ENCODE measurements around the gene PPP2R3B.
"Not testable (repeated sequence)": the region's sequence is repeated elsewhere in the genome, so short reads cannot be mapped to it uniquely, and the experiment has no call there.

The PPP2R3B gene, protein sequence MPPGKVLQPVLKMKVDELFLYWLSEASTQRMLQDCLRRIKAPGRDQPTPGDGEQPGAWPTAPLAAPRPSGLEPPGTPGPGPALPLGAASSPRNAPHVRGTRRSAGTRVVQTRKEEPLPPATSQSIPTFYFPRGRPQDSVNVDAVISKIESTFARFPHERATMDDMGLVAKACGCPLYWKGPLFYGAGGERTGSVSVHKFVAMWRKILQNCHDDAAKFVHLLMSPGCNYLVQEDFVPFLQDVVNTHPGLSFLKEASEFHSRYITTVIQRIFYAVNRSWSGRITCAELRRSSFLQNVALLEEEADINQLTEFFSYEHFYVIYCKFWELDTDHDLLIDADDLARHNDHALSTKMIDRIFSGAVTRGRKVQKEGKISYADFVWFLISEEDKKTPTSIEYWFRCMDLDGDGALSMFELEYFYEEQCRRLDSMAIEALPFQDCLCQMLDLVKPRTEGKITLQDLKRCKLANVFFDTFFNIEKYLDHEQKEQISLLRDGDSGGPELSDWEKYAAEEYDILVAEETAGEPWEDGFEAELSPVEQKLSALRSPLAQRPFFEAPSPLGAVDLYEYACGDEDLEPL

DNA sequence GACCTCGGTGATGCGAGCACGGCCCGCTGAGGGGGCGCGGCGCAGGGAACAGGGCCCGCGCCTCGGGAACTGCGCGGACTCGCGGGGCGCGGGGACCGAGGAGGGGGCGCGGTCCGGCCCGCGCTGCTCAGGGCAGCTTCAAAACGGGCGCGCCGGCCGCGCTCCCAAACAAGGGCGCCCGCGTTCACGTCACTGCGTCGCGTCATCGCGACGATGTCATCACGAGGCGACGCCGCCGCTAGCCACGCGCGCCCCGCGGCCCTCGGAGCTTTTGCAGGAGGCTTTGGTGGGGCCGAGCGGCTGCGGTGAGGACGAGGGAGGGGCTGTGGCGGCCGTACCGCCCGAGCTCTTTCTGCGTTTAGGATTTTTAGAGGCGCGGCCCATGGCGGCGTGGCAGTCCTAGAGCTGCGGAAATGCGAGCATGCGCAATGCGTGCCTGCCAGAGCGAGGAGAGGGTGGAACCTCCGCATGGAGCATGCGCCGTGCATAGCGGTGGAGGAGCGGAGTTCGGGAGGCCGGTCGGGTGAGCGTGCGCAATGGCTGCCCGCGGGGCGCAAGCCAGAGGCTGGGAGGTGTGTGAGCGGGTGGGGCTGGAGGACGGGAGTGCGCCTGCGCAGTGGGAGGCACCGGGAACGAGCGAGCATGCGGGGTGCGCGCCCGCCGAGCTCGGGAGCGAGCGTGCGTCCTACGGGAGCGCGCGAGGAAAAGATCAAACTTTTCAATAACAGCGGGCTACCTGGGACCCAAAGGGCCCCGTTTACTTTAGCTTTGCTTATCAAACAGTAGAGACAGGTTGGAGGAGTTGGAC is at the start of gene PPP2R3B:
Gene PPP2R3B (minus strand): TSS at position 140 of the 808 bp plus-strand sequence. CDS start 216 bp downstream, outside the sequence.
- DNase-seq (ENCODE audit: low read depth, low spot score), result peak; percentile 94

DNA sequence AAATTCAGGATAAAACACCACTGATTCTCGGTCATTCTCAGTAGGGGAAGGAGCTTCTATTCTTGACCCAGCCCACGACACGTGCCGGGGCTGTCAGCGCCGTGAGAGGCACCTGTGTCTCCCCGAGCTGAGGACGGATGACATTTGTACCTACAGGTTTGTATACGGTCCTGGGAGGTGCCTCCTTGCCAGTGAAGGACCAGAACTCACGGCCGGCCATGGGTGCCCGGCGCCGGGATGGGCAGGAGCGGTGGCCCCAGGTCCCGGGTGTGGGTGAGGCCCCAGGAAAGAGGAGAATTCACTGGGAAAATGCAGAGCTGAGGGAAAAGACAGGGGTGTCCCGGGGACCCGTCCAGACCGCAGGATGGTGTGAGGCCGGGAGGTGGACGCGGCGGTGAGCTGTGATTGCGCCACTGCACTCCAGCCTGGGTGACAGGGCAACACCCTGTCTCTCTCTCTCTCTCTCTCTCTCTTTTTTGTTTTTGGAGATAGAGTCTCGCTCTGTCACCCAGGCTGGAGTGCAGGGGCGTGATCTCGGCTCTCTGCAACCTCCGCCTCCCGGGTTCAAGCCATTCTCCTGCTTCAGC is 48.9 kb upstream of the PPP2R3B start:
- no peak for DNase-seq (ENCODE audit: low read depth, low spot score)

DNA sequence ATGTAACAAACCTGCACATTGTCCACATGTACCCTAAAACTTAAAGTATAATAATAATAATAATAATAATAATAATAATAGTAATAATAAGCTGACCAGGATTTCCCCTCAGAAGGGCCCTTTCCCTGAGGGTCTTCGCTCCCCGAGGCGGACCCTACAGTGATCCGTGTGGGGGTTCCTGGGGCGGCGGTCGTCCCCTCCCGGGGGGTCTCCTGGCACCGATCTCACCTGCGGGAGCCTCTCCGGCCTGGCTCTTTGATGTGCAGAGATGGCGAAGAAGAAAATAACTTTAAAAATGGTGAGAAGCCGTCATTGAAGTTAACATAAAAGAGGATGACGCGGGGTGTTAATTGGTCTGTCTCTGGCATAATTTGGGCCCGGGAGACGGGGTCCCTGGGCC is 48.2 kb upstream of the PPP2R3B start:
- no peak for DNase-seq (ENCODE audit: low read depth, low spot score)

DNA sequence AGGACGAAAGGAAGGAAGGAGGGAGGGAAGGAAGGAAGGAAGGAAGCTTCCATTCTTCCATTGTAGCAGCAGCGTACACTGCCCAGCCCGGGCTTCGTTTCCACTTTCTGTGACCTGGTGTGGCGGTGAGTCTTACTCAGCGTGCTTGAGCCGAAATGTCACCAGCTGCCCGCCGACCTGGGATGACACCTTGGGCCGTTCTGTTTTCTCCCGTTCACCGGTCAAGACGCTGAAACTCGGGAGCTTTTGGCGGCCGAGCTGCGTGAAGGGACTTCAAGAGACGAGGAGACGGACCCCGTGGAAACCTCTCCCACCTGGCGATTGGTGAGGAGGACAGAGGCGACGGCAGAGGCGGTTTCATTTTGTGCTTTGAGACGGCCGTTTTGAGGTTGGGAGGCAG is 47.1 kb upstream of the PPP2R3B start:
- no peak for DNase-seq (ENCODE audit: low read depth, low spot score)

DNA sequence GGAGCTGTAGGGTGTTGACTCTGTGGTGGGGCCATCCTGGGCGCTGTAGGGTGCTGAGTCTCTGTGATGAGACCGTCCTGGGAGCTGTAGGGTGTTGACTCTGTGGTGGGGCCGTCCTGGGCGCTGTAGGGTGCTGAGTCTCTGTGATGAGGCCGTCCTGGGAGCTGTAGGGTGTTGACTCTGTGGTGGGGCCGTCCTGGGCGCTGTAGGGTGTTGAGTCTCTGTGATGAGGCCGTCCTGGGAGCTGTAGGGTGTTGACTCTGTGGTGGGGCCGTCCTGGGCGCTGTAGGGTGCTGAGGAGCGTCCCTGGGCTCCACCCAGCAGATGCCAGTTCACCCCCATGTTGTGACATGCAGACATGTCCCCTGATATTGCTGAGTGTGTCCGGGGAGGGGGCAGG is 46.0 kb upstream of the PPP2R3B start:
- DNase-seq (ENCODE audit: low read depth, low spot score), result not testable (repeated sequence)

DNA sequence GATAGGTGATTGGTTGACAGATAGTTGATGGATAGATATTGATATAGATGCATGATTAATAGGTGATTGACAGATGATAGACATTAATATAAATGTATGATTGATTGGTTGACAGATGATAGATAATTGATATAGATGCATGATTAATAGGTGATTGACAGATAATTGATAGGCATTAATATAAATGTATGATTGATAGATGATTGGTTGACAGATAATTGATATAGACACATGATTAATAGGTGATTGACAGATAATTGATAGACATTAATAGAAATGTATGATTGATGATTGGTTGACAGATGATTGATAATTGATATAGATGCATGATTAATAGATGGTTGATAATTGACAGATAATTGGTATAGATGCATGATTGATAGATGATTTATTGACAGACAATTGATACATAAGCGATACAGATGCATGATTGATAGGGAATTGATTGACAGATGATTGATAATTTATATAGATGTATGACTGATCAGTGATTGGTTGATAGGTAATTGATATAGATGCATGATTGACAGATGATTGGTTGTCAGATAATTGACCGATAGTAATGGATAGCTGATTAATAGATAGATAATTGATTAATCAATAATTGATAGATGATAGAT is 44.9 kb upstream of the PPP2R3B start:
- DNase-seq (ENCODE audit: low read depth, low spot score), result no peak

DNA sequence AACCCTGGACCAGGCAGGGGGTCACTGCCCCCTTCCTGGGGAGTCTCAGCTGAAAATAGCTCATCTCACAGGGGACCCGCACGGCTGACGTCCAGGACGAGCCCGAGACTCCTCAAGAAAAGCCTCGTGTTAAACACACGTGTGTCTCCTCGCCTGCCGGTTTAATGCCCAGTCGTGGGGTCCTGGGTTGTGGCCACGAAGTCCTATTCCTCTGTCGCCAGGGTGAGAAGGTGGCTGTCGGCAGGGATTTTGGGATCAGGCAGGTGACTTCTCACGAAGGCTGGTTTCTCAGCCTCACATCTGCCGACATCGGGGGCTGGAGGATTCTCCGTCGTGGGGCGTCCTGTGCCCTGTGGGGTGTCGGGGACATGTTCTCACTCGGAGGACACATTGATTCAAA is 44.3 kb upstream of the PPP2R3B start:
- no peak for DNase-seq (ENCODE audit: low read depth, low spot score)

DNA sequence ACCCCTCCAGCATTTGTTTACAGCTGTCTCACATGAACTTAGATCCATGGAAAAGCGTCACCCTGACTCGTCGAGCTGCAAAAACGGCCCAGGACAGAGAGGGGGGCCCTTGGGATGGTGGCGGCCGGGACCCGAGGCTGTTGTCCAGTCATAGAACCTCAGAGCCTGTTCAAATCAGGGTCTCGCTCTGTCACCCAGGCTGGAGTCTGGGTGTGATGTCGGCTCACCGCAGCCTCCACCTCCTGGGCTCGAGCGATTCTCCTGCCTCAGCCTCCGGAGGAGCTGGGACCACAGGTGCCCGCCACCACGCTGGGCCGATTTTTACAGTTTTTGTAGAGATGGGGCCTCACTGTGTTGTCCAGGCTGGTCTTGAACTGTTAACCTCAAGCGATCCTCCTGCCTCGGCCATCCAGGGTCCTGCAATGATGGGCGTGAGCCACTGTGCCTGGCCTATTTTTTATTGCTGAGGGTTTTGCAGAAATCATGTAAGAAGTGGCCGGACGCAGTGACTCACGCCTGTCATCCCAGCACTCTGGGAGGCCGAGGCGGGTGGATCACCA is 42.6 kb upstream of the PPP2R3B start:
- no peak for DNase-seq (ENCODE audit: low read depth, low spot score)

DNA sequence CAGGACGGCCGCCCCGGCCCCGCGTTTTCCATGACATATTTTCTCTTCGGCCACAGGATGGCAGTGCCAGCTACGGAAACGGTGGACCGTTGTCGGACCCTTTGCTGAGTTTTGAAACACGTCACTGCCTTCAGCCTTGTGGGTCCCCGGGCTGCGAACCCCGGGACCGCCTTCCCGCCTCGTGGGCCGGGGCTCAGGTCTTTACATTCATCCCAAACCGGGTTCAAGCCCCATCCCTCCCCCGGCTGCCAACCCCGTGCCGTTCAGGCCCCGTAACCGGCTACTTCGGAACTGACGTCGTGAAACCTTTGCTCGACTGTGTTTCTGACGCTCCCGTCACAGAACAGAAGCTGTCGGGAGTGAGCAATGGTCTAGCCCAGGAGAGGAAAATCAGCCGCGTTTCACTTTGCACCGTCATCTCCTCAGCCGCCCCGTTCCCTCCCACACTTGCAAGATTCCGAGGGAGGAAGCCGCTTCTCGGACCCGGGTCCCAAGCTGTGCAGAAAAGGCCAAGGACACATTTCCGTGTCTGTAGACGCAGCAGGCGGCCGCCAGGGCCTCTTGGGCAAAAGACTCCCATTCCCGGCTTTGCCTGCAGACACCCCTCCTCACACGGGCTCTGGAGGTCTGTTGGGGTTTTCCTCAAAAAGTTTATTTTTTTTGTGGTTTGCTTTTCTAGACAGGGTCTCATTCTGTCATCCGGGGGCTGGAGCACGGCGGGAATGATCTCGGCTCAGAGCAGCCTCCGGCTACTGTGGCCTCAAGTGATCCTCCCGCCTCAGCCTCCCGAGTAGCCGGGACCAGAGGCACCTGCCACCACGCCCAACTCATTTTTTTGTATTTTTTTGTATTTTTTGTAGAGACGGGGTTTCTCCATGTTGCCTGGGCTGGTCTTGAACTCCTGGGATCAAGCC is 41.4 kb upstream of the PPP2R3B start:
- no peak for DNase-seq (ENCODE audit: low read depth, low spot score)

DNA sequence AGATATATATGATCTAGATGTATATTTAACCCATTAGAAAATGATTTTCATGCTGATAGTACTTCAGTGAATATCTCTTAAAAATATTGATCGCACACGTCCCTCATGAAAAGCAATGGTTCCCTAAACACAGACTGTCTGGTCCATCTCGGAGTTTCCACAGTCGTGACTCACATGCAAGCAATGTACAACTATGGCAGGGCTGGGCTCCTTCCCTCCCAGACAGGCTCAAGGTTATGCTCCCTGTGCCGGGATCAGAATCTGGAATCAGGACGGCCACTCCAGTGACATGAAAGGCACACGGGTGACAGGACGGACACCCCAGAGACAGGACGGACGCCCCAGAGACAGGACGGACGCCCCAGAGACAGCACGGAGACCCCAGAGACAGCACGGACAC is 40.2 kb upstream of the PPP2R3B start:
- DNase-seq (ENCODE audit: low read depth, low spot score), result no peak

DNA sequence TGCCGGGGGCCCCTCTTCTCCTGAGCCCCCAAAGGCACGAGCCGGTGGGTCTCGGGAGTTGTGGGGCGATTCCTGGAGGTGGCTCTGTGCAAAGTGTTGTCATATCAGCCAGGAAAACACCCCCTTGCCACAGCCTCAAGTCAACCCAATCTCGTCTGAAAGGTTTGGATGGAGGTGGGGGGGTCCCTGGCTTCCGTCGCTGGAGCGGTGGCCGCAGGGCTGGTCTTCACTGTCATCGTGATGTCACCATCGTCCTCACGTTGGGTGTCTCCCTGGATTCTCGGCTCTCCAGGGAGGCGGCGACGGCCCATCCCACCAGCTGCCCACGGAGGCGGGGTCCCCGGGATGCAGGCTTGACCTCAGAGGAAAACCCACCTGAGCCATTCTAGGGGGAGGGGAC is 38.3 kb upstream of the PPP2R3B start:
- no peak for DNase-seq (ENCODE audit: low read depth, low spot score)

DNA sequence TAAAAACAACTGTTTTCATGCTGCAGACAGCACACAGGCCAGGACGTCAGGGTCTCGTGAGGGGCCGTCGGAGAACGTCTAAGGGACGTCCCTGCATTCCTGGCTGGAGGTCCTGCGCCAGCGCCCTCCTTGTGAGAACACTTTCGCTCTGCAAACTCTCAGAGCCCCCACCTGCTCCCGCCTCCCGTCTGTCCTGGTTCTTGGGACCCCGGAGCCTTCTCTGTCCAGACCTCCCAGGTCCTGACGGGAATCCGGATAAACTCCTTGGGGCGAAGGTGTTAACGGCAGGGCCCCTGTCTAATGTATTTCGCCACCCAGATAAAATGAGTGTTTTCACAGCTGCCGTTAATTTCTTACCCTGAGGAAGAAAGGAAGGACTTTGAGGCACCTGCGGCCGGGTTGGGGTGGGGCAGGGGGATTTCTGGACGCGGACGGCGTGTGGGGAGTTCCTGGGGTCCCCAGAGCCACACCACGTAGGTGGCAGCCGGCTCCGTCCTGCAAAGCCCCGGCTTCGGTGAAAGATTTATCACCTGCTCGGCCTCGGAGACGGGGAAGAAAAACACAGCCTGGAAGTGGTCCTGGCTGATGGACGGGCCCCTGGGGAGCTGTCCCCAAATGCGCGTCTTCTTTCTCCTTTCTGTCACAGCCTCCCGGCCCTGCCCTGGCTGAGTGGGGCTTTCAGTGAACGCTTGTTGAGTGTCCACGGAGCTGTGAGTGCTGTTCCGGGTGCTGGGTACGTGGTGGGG is 35.1 kb upstream of the PPP2R3B start:
- no peak for DNase-seq (ENCODE audit: low read depth, low spot score)

DNA sequence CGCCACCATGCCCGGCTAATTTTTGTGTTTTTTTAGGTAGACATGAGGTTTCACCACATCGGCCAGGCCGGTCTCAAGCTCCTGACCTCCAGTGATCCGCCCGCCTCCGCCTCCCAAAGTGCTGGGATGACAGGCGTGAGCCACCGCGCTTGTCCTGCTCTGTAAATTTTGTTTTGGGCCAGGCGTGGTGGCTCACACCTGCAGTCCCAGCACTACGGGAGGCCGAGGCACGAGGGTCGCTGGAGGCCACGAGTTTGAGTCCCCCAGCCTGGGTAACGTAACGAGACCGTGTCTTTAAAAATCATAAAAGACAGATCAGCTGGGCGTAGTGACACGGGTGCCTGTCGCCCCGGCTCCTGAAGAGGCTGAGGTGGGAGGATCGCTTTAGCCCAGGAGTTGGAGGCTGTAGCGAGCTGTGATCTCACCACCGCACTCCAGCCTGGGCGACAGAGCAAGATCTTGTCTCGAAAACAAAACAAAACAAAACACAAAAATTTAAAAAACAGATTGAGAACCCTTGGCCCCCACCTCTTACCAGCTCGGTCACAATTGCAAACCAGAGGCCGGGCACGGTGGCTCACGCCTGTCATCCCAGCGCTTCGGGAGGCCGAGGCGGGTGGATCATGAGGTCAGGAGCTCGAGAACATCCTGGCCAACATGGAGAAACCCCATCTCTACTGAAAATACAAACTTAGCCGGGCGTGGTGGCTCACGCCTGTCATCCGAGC is 34.0 kb upstream of the PPP2R3B start:
- DNase-seq (ENCODE audit: low read depth, low spot score), result no peak

DNA sequence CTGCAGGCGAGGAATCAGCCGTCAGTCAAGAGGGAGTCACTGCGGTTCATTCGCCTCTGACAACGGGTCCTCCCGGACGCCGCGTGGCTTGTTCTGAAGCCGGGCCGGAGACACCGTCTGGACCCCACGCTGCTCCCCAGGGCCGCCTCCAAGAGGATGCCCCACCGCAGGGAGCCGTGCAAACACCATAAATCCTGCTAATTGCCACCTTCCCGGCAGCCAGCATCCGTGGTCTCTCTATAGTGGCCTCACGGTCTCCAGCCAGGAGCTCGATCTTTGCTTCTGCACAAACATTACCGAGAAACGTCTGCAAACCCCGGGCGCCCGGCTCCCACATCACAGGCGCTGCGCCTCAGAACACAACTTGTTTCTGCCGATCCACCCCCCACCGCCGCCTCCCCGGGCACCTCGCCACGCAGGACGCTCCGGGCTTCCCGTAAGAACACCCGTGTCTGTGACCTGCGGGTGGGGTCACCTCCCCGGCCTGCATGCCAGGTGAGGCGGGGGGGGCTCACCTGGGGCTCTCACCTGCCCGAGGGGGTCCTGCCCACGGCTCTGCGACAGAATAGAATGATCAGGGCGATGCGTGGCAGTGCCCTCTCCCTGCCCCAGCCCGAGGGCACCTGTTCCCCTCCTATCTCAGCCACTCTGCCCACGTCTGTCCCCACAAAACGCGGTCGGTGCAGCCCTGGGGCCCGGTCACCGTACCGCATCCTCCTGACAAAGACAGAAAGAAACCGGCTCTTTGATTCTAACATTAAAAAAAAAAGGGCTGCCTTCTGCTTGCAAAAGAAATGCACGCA is 32.4 kb upstream of the PPP2R3B start:
- no peak for DNase-seq (ENCODE audit: low read depth, low spot score)

DNA sequence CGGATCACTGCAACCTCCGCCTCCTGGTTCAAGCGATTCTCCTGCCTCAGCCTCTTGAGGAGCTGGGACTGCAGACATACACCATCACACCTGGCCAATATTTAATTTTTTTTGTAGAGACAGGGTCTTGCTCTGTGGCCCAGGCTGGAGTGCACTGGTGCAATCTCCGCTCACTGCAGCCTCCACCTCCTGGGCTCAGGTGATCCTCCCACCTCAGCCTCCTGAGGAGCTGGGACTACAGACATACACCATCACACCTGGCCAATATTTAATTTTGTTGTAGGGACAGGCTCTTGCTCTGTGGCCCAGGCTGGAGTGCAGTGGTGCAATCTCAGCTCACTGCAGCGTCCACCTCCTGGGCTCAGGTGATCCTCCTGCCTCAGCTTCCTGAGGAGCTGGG is 28.8 kb upstream of the PPP2R3B start:
- not testable (repeated sequence) for DNase-seq (ENCODE audit: low read depth, low spot score)

DNA sequence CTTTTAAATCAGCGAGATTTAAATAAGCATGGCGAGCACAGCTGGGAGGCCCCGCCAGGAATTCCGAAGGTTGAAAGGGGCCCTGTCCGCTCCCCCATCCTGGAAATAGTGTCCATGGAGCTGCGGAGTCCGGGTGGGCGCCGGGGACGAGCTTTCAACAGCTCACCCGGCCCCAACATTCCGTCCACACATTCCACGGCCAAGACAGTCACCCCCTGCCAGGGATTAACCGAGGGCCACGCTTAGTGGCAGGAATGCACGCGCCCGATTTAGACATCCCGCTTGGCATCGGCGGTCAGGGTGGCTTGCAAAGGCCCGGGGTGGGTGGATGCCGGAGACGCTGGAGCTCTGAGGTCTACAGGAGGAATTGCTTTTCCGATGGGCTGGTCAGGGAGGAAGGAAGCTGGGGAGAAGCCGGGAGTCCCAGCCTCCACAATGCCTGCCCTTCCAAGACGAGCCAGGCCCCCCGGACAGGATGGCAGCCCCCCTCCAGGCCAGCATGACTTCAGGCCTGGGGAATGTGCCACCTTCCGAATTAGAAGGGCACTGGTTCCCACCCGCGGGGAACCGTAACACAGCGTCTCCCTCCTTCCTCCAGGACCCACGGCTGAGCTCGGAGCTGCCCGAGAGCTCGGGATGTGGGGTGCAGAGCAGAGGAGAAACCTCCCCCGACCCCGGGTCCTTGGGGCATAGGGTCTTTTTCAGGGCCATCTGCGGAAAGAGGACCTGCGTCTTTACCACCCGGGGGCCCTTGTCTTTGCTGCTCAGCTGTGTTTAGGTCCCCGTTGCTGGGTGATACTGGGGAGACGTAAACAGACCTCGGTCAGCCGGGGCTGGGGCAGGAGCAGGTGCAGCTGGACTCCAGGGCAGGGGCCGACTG is 26.9 kb upstream of the PPP2R3B start:
- no peak for DNase-seq (ENCODE audit: low read depth, low spot score)

DNA sequence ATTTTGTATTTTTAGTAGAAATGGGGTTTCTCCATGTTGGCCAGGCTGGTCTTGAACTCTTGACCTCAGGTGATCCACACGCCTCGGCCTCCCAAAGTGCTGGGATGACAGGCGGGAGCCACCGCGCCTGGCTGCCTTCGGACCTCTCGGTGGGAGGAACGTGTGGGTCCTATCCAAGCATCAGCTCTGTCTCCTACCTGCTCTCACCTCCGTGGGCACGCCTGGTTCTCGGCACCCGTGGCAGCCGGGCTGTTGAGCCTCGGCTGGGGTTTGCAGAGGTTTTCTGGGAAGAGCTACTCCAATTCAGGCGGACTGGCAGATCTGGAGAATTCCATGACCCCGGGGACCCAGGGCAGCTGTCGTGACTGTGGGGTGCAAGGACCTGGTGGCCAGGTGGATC is 23.6 kb upstream of the PPP2R3B start:
- DNase-seq (ENCODE audit: low read depth, low spot score), result no peak
